Measurements from ENCODE around the gene LHFPL6.

The LHFPL6 gene

DNA sequence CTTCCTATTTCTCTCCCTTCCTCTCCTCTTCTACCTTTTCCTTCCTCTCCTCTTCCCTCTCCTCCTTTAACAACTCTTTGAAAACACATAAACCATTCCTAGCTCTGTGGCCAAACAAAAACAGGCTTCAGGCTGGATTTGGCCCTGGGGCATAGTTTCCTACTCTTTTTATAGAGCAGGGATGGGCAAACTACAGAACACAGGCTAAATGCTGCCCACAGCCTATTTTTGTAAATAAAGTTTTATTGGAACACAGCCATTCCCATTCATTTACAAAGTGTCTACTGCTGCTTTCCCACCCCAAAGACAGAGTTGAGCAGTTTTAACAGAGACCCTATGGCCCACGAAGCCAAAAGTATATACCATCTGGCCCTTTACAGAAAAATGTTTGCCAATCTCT is 35.4 kb downstream of the LHFPL6 start:
- Histone ChIP-seq H3K4me1 (ENCODE audit: insufficient read depth, low read length) (peaks cover 23% of the 10 kb centered on the region), H3K36me3 (ENCODE audit: insufficient read depth, low read depth, low read length) (no peaks in the 10 kb centered on the region), H3K4me3 (ENCODE audit: low read length) (no peak overlapping the region), H3K27ac (ENCODE audit: low read length) (no peak overlapping the region), H3K9ac (ENCODE audit: low read depth, low read length) (no peak overlapping the region), H3K27me3 (ENCODE audit: insufficient read depth, low read length) (no peaks in the 10 kb centered on the region), H3K9me3 (ENCODE audit: insufficient read depth, low read depth, low read length) (no peaks in the 10 kb centered on the region)

DNA sequence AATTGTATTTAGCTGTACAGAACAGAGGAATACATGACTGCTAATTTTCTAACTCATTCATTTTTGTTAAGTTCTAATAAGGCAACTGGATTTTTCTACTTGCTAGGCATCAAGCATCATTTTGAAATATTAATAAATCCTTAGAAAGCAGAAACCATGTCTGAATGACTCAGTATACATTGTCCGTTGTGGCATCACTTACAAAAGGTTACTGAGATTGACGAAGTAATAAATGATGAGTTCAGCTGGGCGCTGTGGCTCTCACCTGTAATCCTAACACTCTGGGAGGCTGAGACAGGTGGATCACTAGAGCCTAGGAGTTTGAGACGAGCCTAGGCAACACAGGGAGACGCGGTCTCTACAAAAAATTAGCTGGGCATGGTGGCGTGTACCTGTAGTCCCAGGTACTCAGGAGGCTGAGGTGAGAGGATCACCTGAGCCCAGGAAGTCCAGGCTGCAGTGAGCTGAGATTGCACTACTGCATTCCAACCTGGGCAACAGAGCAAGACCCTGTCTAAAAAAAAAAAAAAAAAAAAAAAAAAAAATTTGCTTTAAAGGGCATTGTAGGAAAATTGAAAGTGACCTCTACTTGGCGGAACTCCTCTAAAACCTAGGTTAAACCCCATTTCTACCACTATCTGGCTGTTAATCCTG is 36.6 kb downstream of the LHFPL6 start:
- Histone ChIP-seq H3K27me3 (ENCODE audit: insufficient read depth, low read length) (no peaks in the 10 kb centered on the region), H3K9ac (ENCODE audit: low read depth, low read length) (no peak overlapping the region), H3K36me3 (ENCODE audit: insufficient read depth, low read depth, low read length) (no peaks in the 10 kb centered on the region), H3K4me3 (ENCODE audit: low read length) (no peak overlapping the region), H3K9me3 (ENCODE audit: insufficient read depth, low read depth, low read length) (no peaks in the 10 kb centered on the region), H3K4me1 (ENCODE audit: insufficient read depth, low read length) (peaks cover 23% of the 10 kb centered on the region), H3K27ac (ENCODE audit: low read length) (no peak overlapping the region)

DNA sequence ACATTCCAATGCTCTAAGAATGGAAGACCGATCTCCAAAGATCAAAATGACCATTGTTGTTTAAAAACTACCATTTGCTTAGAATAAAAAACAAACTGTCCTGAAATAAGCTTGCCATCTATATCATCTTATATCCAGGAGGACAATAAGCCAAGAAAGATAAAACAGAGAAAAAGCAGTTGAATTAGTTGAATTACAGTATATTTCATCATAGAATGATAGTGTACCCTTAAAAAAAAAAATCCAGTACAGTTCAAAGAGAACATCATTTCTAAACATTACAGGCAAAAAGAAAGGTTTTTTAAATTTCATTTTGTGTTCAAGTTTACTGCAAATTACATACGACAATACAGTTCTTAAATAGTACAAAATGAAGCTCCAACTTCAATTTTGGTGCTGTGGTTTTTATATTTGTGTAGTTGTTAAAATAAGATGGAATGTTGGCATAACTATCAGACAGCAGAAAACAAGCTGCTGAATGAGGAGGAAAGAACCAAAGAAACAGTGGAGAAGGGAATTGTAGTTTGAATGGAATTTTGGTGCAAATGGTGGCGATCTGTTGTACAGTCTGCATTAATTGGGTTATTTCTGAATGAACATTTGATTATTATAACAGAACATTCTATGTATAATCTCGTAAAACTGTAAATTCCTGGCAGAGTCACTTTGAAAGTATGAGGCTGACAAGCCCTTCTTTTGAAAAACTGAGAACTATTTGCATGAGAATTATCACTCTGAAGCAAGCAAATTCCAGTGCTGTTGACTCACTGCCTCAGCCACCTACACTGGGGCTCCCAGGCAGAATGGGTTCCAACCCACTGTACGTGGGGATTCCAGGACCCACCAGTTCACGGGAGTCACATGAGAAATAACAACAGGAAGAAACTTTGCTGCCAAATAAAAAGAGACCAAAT is 37.7 kb downstream of the LHFPL6 start:
- H3K27me3 ChIP-seq (ENCODE audit: insufficient read depth, low read length) = no peaks in the 10 kb centered on the region
- no peaks in the 10 kb centered on the region for H3K9me3 ChIP-seq (ENCODE audit: insufficient read depth, low read depth, low read length)
- H3K27ac ChIP-seq (ENCODE audit: low read length) = peak overlapping the region; percentile 6
- H3K9ac ChIP-seq (ENCODE audit: low read depth, low read length) = peak overlapping the region; percentile 10; the same call in 1 of the 2 replicates
- H3K36me3 ChIP-seq (ENCODE audit: insufficient read depth, low read depth, low read length) = no peaks in the 10 kb centered on the region
- H3K4me3 ChIP-seq (ENCODE audit: low read length) = peak overlapping the region; percentile 39; the same call in 1 of the 2 replicates
- H3K4me1 ChIP-seq (ENCODE audit: insufficient read depth, low read length) = peaks cover 23% of the 10 kb centered on the region

GRCh38 chr13:39563470-39563735 is 39.6 kb downstream of the LHFPL6 start:
- H3K4me1 ChIP-seq (ENCODE audit: insufficient read depth, low read length) = peaks cover 23% of the 10 kb centered on the region
- no peak overlapping the region for H3K27ac ChIP-seq (ENCODE audit: low read length)
- H3K36me3 ChIP-seq (ENCODE audit: insufficient read depth, low read depth, low read length) = no peaks in the 10 kb centered on the region
- H3K9me3 ChIP-seq (ENCODE audit: insufficient read depth, low read depth, low read length) = no peaks in the 10 kb centered on the region
- H3K4me3 ChIP-seq (ENCODE audit: low read length) = no peak overlapping the region
- H3K9ac ChIP-seq (ENCODE audit: low read depth, low read length) = no peak overlapping the region
- no peaks in the 10 kb centered on the region for H3K27me3 ChIP-seq (ENCODE audit: insufficient read depth, low read length)

GRCh38 chr13:39561971-39562370 is 41.0 kb downstream of the LHFPL6 start:
- Histone ChIP-seq H3K4me3 (ENCODE audit: low read length) (no peak overlapping the region), H3K27me3 (ENCODE audit: insufficient read depth, low read length) (no peaks in the 10 kb centered on the region), H3K36me3 (ENCODE audit: insufficient read depth, low read depth, low read length) (no peaks in the 10 kb centered on the region), H3K27ac (ENCODE audit: low read length) (no peak overlapping the region), H3K9ac (ENCODE audit: low read depth, low read length) (no peak overlapping the region), H3K4me1 (ENCODE audit: insufficient read depth, low read length) (peaks cover 23% of the 10 kb centered on the region), H3K9me3 (ENCODE audit: insufficient read depth, low read depth, low read length) (no peaks in the 10 kb centered on the region)

DNA sequence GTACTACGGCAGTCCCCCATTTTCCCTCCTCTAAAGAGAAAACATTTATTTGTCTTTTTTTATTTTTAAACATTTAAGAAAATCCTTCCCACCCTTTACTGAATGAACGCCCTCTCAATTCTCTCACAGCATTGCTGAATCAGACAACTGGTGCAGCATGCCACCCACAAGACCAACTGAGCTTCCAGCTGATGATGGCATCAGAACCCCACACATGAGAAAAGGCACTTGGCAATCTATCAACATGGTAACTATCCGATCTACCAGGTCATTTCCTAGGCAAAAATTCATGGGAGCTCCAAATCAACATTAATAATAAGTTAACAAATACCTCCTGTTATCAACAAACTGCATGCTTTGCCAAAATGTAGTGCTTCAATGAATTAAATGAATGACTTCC is 43.1 kb downstream of the LHFPL6 start:
- Histone ChIP-seq H3K36me3 (ENCODE audit: insufficient read depth, low read depth, low read length) (no peaks in the 10 kb centered on the region), H3K27me3 (ENCODE audit: insufficient read depth, low read length) (no peaks in the 10 kb centered on the region), H3K4me3 (ENCODE audit: low read length) (no peak overlapping the region), H3K27ac (ENCODE audit: low read length) (no peak overlapping the region), H3K9ac (ENCODE audit: low read depth, low read length) (no peak overlapping the region), H3K9me3 (ENCODE audit: insufficient read depth, low read depth, low read length) (no peaks in the 10 kb centered on the region), H3K4me1 (ENCODE audit: insufficient read depth, low read length) (peaks cover 14% of the 10 kb centered on the region)

DNA sequence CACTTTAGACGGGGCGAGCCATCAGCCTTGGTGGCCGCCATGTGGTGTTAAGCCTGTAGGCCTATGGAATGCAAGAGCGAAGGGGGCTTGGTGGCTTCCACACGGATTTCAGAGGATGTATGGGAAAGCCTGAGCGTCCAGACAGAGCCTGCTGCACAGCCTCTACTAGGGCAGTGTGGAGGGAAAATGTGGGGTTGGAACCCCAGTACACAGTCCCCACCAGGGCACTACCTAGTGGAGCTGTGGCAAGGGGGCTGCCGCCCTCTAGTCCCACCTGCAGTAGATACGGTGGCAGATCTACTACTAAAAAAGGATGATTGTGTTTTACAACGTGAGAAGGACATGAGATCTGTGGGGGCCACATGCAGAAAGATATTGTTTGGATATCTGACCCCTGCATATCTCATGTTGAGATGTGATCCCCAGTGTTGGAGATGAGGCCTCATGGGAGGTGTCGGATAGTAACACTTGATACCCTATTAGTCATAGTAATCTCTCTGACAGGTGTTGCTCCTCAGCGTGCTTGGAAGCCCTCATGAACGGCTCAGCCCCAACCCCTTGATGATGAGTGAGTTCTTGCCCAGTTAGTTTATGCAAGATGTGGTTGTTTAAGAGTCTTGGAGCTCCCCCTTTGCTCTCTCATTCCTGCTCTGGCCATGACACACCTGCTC is 45.6 kb downstream of the LHFPL6 start:
- Histone ChIP-seq H3K27ac (ENCODE audit: low read length) (no peak overlapping the region), H3K4me3 (ENCODE audit: low read length) (no peak overlapping the region), H3K36me3 (ENCODE audit: insufficient read depth, low read depth, low read length) (no peaks in the 10 kb centered on the region), H3K9me3 (ENCODE audit: insufficient read depth, low read depth, low read length) (no peaks in the 10 kb centered on the region), H3K9ac (ENCODE audit: low read depth, low read length) (no peak overlapping the region), H3K27me3 (ENCODE audit: insufficient read depth, low read length) (no peaks in the 10 kb centered on the region), H3K4me1 (ENCODE audit: insufficient read depth, low read length) (no peaks in the 10 kb centered on the region)

- H3K27me3 ChIP-seq (ENCODE audit: insufficient read depth, low read length) = no peaks in the 10 kb centered on the region
- H3K27ac ChIP-seq (ENCODE audit: low read length) = no peak overlapping the region
- no peak overlapping the region for H3K4me3 ChIP-seq (ENCODE audit: low read length)
- no peaks in the 10 kb centered on the region for H3K36me3 ChIP-seq (ENCODE audit: insufficient read depth, low read depth, low read length)
- no peaks in the 10 kb centered on the region for H3K4me1 ChIP-seq (ENCODE audit: insufficient read depth, low read length)
- H3K9me3 ChIP-seq (ENCODE audit: insufficient read depth, low read depth, low read length) = no peaks in the 10 kb centered on the region
- H3K9ac ChIP-seq (ENCODE audit: low read depth, low read length) = no peak overlapping the region
Measured at GRCh38 chr13:39556866-39557265, 46.1 kb downstream of the LHFPL6 start.

GRCh38 chr13:39554371-39554770 is 48.6 kb downstream of the LHFPL6 start:
- Histone ChIP-seq H3K27ac (ENCODE audit: low read length) (no peak overlapping the region), H3K9ac (ENCODE audit: low read depth, low read length) (no peak overlapping the region), H3K27me3 (ENCODE audit: insufficient read depth, low read length) (no peaks in the 10 kb centered on the region), H3K4me1 (ENCODE audit: insufficient read depth, low read length) (no peaks in the 10 kb centered on the region), H3K9me3 (ENCODE audit: insufficient read depth, low read depth, low read length) (peaks cover 6% of the 10 kb centered on the region; the same call in 1 of the 2 replicates), H3K4me3 (ENCODE audit: low read length) (no peak overlapping the region), H3K36me3 (ENCODE audit: insufficient read depth, low read depth, low read length) (no peaks in the 10 kb centered on the region)

GRCh38 chr13:39552246-39552645 is 50.7 kb downstream of the LHFPL6 start:
- Histone ChIP-seq H3K4me3 (ENCODE audit: low read length) (no peak overlapping the region), H3K27me3 (ENCODE audit: insufficient read depth, low read length) (no peaks in the 10 kb centered on the region), H3K36me3 (ENCODE audit: insufficient read depth, low read depth, low read length) (no peaks in the 10 kb centered on the region), H3K27ac (ENCODE audit: low read length) (no peak overlapping the region), H3K9ac (ENCODE audit: low read depth, low read length) (no peak overlapping the region), H3K4me1 (ENCODE audit: insufficient read depth, low read length) (peaks cover under 1% of the 10 kb centered on the region), H3K9me3 (ENCODE audit: insufficient read depth, low read depth, low read length) (peaks cover 6% of the 10 kb centered on the region; the same call in 1 of the 2 replicates)

DNA sequence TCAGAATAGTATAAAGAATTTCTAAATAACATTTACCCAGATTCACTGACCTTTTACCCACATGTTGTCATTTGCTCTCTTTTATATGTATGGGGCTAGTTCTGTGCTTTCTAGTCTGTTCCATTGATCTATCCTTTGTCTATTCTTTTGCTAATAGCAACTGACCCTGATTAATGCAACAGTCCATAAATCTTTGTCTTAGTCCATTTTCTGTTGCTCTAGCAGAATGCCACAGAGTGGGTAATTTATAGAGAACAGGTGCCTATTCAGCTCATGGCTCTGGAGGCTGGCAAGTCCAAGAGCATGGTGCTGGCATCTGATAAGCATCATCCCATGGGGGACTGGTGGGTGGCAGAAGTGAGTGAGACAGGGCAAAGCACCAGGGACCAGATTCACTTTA is 52.1 kb downstream of the LHFPL6 start:
- Histone ChIP-seq H3K27me3 (ENCODE audit: insufficient read depth, low read length) (no peaks in the 10 kb centered on the region), H3K27ac (ENCODE audit: low read length) (no peak overlapping the region), H3K9ac (ENCODE audit: low read depth, low read length) (no peak overlapping the region), H3K36me3 (ENCODE audit: insufficient read depth, low read depth, low read length) (no peaks in the 10 kb centered on the region), H3K9me3 (ENCODE audit: insufficient read depth, low read depth, low read length) (peaks cover 6% of the 10 kb centered on the region; the same call in 1 of the 2 replicates), H3K4me1 (ENCODE audit: insufficient read depth, low read length) (peaks cover 12% of the 10 kb centered on the region), H3K4me3 (ENCODE audit: low read length) (no peak overlapping the region)
